Transverse colon (tissue), 4 donors: ENCODE data around the gene PHLDA2.

ENCODE experiments used
- EP300 ChIP-seq: sonication (generic); formaldehyde crosslinking; IDR thresholded peaks from one replicate; pipeline ENCODE4 v1.6.1; 2017; ENCODE audit warnings: antibody characterized with exemption, low read depth
- POLR2A ChIP-seq: fragments of 450-650 bp; IDR thresholded peaks from one replicate; pipeline ENCODE4 v1.6.1; 2016; ENCODE audit warnings: antibody characterized with exemption, mild to moderate bottlenecking, moderate library complexity
- POLR2AphosphoS5 ChIP-seq, 3 donors: sonication (generic); formaldehyde crosslinking; IDR thresholded peaks; one replicate each; pipeline ENCODE4 v1.6.1; 2016; ENCODE audit warnings: antibody characterized with exemption in 3 of 3
- TF ChIP-seq, protein P1 (sequence below), 5 experiments: fragments of 200-600 bp in 3 of 5; fragments of 450-650 bp in 2 of 5; sonication (generic) in 3 of 5; IDR thresholded peaks; 1 replicate in 2 of 5; 2 replicates in 3 of 5; pipeline ENCODE4 v1.5.1; 2016 to 2017; ENCODE audit warnings: antibody characterized with exemption in 5 of 5, inconsistent platforms in 3 of 5, mild to moderate bottlenecking in 2 of 5, moderate library complexity in 1 of 5

GRCh38 chr11:2889362-2890273, 39.6 kb downstream of the PHLDA2 start:
- TF ChIP-seq, protein P1, sequence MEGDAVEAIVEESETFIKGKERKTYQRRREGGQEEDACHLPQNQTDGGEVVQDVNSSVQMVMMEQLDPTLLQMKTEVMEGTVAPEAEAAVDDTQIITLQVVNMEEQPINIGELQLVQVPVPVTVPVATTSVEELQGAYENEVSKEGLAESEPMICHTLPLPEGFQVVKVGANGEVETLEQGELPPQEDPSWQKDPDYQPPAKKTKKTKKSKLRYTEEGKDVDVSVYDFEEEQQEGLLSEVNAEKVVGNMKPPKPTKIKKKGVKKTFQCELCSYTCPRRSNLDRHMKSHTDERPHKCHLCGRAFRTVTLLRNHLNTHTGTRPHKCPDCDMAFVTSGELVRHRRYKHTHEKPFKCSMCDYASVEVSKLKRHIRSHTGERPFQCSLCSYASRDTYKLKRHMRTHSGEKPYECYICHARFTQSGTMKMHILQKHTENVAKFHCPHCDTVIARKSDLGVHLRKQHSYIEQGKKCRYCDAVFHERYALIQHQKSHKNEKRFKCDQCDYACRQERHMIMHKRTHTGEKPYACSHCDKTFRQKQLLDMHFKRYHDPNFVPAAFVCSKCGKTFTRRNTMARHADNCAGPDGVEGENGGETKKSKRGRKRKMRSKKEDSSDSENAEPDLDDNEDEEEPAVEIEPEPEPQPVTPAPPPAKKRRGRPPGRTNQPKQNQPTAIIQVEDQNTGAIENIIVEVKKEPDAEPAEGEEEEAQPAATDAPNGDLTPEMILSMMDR (IDR thresholded peaks at IDR 0.05), result no peak
- TF ChIP-seq POLR2A, result no peak
- no peak for TF ChIP-seq POLR2AphosphoS5 (IDR thresholded peaks at IDR 0.05)
- TF ChIP-seq EP300, result no peak
